ENCODE data around the gene NSMCE3.
A peak's percentile ranks its signal among the peaks of the same experiment; 100 is the strongest.
"Not testable (repeated sequence)": the region's sequence is repeated elsewhere in the genome, so short reads cannot be mapped to it uniquely, and the experiment has no call there.

The NSMCE3 gene

DNA sequence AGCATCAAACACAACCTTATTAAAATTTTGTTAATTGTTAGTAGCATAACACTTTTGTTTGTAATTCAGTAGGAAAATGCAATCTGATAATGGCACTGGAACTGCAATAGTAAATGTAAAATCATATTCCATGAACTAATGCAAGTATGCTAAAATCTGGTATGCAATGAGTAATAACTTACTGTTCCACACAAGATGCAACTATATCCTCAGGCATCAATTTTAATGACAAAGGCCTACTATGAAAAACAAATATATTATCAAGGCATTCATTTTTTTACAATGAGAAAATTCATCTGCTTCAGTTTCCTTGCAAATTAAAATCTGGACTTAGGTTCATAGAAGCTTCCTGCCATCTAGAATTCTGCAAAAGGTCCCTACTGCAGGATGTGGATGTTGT is 1.4 kb upstream of the NSMCE3 start:
- DNase-seq (ENCODE audit: extremely low read depth in 1 of 2, low read depth in 1 of 2), result no peak

DNA sequence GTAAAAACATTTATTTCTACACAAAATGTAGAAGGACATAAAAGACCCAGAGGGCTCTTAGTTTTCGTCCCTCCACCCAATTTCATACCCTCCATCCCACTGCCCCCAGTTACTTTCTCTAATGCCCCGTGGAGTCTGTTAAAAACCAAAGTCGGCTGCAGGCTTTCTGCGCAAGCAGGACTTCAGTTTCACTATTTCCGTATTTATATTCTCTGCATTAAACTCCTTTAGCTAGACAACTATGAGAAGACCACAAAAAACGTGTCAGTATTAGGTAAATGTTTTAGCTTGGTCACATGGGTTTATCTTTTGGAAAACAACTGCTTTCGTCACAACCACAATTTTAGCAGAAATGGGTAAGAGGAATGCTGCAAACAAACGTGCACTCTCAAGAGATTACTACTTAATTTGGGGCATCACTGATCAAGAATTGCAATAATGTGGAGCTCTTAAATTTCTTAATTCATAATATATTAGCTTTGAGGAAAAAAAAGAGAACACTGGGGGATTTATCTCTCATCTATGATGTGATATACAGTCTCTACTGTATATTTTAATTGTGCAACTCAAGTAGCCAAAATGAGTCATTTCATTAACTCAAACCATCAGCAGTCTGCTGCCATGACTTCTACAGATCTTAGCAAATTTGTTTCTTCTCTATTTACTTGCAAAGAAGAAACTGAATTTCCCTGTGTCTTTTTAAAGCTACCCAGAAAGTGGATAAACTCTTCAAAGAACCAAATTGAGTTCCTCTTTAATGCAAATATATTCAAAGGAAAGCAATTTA is 740 bp upstream of the NSMCE3 start:
- DNase-seq (ENCODE audit: extremely low read depth in 1 of 2, low read depth in 1 of 2), result no peak

DNA sequence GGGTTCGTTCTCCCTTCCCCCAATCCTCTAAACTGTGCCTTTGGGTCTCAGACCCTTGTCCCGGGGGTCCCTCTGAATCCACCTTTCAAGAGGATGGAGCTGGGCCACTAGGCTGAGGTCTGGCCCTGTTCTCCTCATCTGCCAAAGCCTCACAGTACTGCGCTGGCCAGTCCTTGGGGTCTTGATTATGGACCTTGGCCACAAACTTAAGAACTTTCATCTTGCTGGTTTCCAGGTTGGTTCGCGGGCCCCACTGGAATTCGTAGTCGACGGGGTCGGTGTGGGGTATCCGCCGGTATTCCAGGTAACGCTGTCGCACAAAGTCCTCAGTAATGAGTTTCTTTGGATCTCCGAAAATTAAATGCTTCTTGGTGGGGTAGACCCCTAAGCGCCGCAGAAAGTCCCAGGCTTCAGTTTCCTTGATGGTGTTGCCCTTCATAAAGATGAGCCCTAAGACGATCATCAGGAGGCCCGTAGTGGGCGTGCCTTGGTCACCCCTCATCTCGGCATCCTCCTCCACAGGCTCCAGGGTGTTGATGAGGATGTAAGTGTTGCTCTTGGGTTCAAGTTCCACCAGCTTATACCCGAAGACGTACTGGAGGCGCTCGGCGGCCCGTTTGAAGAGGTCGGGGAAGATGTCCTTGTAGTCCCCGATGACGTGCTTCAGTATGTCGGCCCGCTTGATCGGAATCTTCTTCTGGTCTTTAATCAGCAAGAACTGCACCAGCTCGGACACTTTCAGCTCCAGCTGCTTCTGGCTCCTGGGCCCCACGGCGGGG is 727 bp downstream of the NSMCE3 start:
- DNase-seq (ENCODE audit: extremely low read depth in 1 of 2, low read depth in 1 of 2), result peak; percentile 7 to 27

DNA sequence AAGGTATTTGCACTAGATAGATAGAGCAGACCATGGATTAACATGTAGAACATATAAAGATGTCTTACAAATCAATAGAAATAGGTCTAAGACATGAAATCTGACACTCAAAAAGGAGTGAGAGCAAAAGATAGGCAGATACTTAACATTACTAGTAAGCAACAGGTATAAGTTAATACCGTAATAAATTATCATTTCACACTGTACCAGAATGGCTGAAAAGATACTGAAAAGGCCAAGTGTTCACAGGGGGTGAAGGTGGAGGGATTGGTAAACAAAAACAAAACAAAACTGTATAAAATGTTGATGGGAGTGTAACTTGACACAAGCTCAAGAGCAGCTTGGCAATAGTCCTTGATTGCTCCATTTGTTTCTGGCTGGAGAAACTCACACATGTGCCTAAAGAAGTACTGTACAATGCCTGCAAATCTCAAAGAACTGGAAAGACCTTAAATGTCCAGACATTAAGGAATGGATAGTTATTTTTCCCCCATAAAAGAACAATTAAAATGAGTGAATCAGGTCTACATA is 3.5 kb downstream of the NSMCE3 start:
- no peak for DNase-seq (ENCODE audit: extremely low read depth in 1 of 2, low read depth in 1 of 2)

DNA sequence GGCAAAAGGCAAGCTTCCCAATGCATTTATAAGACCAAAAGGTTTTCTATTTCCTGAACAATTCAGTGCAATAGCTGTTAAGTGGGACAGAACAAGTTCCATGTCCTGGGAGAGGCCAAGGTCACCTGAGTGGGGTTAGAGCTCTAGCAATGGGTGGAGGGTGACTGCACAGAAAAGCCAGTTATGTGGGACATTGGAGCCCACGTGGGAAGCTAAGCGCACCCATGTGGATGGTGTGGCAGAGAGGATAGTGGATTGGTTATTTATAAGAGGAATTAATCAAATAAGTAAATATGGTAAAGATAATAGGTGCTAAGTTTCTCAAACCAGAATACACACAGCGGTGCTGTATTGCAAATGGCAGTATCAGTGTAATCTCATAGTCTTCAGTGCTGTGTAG is 6.3 kb downstream of the NSMCE3 start:
- no peak for DNase-seq (ENCODE audit: extremely low read depth in 1 of 2, low read depth in 1 of 2)

DNA sequence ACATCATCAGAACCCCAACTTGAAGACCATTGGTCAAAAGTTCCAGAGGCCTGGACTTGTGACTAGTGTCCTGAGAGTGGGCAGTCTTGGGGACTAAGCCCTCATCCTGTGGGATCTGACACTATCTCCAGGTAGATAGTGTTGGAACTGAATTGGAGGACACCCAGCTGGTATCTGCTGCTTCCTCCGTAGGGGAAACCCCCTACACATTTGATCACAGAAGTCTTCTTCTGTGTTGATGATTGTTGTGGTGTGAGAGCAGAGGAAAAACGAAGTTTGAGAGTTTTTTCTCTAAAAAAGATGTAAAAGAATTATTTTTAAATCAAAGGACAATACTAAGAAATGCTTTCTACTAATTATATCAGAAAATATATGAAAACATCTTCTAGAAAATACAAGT is 6.9 kb downstream of the NSMCE3 start:
- DNase-seq (ENCODE audit: extremely low read depth in 1 of 2, low read depth in 1 of 2), result no peak

DNA sequence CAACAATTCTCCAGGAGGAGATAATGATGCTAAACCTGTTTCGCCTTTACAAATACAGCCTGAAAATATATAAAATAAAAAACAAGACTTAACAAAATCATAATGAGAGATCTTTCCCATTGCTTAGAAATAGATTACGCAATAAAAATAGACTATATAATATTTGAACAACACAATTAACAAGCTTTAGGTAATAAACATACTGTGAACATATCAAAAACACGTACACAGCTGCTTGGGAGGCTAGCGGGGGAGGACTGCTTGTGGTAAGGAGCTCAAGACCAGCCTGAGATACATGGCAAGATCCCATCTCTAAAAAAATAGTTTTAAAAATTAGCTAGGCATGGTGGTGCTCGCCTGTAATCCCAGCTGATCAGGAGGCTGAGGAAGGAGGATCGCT is 8.7 kb downstream of the NSMCE3 start:
- no peak for DNase-seq (ENCODE audit: extremely low read depth in 1 of 2, low read depth in 1 of 2)

DNA sequence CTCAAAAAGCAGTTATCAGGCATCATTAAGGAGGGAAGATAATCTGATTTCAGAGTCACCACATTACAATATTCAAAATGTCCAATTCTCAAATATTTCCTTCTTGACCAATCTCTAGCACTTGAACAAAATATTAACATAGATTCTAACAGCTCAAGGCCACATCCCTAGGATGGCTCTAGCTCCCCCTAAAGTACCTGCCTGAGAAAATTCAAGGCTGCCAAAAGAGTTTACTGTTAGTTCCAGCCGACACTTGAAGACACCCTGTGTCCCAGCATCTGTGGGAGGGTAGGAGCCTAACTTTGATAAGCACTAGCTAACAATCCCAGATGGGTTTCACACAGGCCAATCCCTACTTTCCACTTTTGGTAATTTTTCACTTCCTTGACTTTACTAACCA is 10.4 kb downstream of the NSMCE3 start:
- DNase-seq (ENCODE audit: extremely low read depth in 1 of 2, low read depth in 1 of 2), result no peak

DNA sequence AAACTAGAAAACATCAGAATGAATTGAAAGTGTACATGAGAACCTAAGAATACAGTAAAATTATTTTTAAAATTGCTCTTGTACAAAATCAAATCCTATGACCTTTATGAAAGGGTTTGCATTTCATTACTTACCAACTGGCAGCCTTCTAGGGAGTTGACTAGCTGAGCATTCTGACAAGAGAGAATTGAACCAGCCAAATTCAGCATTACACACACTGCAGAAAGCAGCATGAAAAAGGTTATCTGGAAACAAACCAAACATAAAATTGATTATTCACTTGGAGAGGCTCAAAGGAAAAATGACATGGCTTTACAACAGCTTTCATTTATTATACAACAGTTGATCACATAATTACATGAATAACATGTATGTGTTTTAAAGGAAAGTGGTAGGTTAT is 17.4 kb downstream of the NSMCE3 start:
- DNase-seq (ENCODE audit: extremely low read depth in 1 of 2, low read depth in 1 of 2), result no peak

DNA sequence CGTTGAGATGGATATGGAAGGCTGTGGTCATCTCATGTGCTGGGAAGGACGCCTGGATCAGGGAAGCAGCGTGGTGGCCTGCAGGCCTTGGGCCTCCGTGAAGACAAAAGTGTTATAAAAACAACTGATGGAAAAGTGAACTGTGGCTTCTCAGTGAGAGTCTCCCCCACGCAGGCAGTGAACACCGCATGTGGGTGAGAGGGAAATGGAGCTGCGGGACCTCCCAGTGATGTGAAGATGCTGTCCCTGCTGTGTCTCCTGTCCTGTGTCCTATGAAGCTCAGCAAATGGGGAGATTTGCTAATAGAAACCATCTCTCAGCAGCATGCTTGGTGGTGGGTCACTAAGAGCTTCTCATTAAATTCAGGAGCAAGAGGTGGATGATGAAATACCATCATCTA is 25.1 kb downstream of the NSMCE3 start:
- no peak for DNase-seq (ENCODE audit: extremely low read depth in 1 of 2, low read depth in 1 of 2)

DNA sequence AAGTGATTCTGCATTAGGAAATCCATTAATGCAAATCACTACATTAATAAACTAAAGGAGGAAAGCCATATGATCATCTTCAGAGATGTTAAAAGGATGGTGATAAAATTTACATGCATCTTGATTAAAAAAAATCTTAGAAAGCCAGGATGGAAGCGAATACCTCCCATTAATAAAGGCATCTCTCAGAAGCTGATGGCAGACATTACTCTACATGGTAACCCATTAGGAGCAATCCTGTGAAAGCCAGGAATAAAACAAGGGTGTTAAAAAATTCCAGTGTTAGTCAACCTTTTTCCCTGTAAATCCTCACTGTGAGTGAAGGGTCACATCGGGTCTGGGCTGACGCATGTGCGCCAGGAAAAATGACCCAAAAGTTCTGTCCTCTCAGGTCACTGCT is 25.5 kb downstream of the NSMCE3 start:
- no peak for DNase-seq (ENCODE audit: extremely low read depth in 1 of 2, low read depth in 1 of 2)

DNA sequence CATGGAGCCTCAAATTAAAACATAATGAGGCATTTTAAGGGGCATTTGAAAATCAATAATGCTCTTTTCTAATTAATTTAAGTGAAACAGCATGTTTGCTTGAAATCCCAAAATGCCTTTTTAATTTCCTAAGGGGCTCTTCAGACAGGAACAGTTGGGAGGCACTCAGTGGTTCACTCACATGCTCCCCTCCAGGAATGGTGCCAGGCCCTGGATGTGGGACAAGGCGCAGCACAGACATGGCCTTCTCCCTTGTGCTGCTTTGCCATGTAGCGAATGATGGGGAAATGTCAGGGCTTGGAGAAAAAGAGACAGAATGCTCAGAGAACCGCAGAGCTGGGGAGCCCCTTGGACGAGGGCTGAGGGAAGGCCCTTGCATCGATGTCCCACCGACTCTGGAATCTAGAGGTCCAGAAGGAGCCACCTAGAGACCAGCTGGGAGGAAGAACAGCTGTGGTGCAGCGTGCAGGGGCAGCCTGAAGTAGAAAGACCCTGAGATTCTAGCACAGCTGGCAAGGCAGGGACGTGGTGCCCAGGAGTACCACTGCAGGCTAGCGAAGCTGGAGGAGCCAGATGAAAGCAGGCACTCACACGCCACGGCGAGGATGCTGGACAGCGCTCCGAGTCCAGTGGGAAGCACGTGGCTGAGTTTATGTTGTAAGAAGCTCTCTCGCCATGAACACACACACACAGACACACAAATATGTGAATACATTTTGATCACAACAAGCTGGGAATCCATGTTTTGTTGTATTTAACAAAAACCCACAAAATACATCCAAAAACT is 27.0 kb downstream of the NSMCE3 start:
- no peak for DNase-seq (ENCODE audit: extremely low read depth in 1 of 2, low read depth in 1 of 2)

DNA sequence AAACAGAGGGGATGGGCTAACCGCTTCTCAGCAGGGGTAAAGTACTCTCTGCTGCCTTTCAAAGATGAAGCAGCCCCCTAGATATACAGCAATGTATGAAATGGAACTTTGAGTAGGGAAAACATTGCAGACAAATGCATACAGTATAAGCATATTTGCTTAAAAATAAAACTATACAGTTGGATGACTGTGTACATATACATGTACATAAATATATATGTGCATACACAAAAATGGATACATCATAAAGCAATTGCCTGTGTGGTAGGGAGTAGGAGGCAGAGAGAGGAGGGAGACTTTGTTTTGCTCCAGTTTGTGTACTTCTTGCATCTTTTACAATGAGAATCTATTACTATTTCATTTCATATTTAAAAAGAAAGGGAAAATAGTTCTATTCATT is 28.4 kb downstream of the NSMCE3 start:
- DNase-seq (ENCODE audit: extremely low read depth in 1 of 2, low read depth in 1 of 2), result no peak

DNA sequence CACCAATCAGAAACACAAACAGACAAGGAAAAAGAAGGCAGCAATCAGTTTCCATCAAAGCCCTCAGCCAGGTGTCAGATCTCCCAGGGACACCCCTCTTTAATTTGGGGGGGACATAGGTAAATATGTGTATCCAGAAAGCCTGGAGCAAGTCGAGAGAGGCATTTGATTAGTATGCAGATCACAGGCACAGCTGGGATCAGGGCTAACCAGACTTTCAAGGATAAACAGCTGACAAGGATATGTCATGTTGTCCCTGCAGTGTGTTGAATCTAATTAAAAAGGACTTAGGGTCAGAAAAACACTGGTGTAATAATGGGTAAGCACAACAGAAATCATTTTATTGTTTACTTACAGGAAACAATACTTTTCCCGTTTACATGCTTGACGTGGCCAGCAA is 30.2 kb downstream of the NSMCE3 start:
- no peak for DNase-seq (ENCODE audit: extremely low read depth in 1 of 2, low read depth in 1 of 2)

DNA sequence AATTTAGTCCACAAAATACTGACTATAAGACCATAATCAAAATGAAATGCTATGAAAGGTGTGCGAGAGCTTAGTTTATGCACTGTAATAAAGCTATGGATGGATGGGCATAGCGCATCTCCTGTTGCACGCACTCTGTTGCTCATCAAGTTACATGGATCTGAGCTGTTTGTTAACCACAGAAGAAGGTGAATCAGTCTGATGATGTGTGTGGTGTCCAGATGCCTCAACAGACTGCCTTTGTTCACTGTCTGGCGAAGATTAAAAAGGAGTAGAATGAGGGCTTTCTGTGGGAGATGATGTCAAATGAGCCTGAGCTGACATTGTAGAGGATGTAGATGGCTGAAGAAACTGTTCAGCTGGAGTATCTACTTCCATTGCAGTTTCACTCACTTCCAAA is 36.1 kb downstream of the NSMCE3 start:
- no peak for DNase-seq (ENCODE audit: extremely low read depth in 1 of 2, low read depth in 1 of 2)

DNA sequence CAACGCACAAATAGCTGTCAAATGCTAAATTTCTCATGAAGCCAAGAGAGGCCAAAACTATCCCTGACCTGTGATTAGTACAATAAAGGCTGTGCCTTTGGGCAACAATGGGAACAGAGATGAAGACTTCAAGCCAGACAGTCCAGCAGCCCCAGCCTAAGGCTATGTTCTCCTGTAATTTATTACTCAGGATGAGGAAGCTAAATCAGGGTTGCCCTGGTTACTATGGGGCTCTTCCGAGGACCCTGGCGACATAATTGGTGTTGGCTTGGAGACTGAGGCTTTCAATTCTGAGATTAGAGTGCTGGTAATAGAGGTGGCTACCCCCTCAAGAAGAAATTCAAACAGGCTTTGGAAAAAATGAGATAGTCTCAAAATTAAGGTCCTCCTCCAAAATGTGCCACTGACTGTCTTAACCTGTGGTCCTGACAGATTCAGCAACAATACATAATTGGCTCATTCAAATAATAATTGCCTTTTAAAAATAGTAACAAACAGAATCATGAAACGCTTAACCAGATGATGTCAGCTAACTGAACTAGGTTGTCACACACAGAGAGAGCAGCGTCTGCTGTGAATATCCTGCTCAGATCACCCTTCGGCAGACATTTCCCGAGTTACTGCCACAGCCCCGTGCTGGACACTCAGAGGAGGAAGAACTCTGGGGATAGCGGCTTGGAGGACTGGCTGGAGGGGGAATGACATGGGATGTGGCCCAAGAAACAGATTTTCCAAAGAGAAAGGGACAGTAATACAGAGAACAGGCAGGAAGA is 43.0 kb downstream of the NSMCE3 start:
- DNase-seq (ENCODE audit: extremely low read depth in 1 of 2, low read depth in 1 of 2), result no peak

DNA sequence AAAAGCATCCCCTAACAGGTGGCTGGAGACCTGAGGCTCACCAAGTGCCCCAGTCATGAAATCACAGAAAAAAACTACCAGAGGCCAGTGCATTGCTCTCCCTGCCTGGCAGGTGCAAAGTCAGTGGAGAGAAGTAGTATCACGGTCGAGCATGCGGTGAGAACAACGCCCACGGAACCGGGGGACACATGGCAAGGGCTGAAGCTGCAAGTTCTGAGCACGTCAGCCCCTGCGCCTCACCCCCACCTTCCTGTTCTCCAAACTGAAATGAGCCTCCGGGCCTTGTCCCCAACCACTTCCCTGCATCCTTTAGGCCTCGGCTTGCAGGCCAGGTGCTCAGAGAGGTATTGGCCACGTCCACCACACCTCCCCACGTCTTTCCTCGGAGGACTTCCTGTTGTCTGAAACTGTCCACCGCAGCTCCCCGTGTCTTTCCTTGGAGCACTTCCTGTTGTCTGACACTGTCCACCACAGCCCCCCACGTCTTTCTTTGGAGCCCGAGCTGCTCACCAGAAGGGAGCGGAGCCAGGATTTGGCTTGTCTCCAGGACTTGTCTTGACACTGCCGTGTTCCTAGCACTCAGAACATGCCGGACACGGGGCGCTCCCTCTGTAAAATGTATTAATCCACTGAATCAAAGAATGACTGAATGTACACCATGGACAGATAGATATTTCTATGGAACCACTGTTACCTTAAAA is 43.9 kb downstream of the NSMCE3 start:
- DNase-seq (ENCODE audit: extremely low read depth in 1 of 2, low read depth in 1 of 2), result no peak

DNA sequence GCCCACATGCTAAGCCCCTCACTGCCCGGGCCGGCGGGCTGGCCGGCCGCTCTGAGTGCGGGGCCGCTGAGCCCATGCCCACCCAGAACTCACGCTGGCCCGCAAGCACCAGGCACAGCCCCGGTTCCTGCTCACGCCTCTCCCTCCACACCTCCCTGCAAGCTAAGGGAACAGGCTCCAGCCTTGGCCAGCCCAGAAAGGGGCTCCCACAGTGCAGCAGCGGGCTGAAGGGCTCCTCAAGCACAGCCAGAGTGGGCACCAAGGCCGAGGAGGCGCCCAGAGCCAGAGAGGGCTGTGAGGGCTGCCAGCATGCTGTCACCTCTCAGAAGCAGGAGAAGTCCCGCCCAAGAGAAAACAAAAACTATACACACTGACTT is 44.6 kb downstream of the NSMCE3 start:
- not testable (repeated sequence) for DNase-seq (ENCODE audit: extremely low read depth in 1 of 2, low read depth in 1 of 2)

DNA sequence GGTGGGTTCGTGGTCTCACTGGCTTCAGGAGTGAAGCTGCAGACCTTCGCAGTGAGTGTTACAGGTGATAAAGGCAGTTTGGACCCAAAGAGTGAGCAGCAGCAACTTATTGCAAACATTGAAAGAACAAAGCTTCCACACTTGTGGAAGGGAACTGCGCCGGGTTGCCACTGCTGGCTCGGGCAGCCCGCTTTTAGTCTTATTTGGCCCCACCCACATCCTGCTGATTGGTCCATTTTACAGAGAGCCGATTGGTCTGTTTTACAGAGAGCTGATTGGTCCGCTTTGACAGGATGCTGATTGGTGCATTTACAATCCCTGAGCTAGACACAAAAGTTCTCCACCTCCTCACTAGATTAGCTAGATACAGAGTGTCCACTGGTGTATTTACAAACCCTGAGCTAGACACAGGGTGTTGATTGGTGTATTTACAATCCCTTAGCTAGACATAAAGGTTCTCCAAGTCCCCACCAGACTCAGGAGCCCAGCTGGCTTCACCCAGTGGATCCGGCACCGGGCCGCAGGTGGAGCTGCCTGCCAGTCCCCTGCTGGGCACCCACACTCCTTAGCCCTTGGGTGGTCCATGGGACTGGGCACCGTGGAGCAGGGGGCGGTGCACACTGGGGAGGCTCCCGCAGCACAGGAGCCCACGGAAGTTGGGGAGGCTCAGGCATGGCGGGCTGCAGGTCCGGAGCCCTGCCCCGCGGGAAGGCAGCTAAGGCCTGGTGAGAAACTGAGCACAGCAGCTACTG is 45.2 kb downstream of the NSMCE3 start:
- DNase-seq (ENCODE audit: extremely low read depth in 1 of 2, low read depth in 1 of 2), result not testable (repeated sequence)

Data from stimulated activated CD8-positive, alpha-beta memory T cell treated with anti-CD3 and anti-CD28 coated beads, Interleukin-7, amount 100 ng/mL, for 48 hours (primary cell).